Stimulated activated naive B cell treated with anti-CD40 and anti-IgM and Interleukin-4, amounts not matched to agents 10 μg/mL and 1 μg/mL and 100 μg/mL, for 72 hours (primary cell): Measurements from ENCODE around the gene RHOF.

Source experiments
- ATAC-seq, 2 donors: fragments of 150-1000 bp; cut with Tn5 transposase; replicated peaks; 2 replicates each; pipeline ENCODE4 v1.10.0; 2021; ENCODE audit warnings: moderate library complexity in 1 of 2
- DNase-seq: peaks from one replicate; pipeline ENCODE4 v3.0.0; 2021
- H3K27ac Mint-ChIP-seq: one replicate; pipeline ENCODE4 v1.8.0; 2022; ENCODE audit warnings: mild to moderate bottlenecking, mixed read lengths
- H3K27me3 Mint-ChIP-seq, 2 donors: one replicate each; pipeline ENCODE4 v1.8.0; 2022; ENCODE audit warnings: mixed read lengths in 2 of 2
- H3K36me3 Mint-ChIP-seq, 2 donors: one replicate each; pipeline ENCODE4 v1.8.0; 2022; ENCODE audit warnings: mixed read lengths in 2 of 2, mild to moderate bottlenecking in 1 of 2
- H3K4me1 Mint-ChIP-seq, 2 donors: one replicate each; pipeline ENCODE4 v1.8.0; 2022; ENCODE audit warnings: mixed read lengths in 2 of 2, mild to moderate bottlenecking in 1 of 2
- H3K4me3 Mint-ChIP-seq, 2 donors: one replicate each; pipeline ENCODE4 v1.8.0; 2022; ENCODE audit warnings: mild to moderate bottlenecking in 2 of 2, mixed read lengths in 2 of 2, moderate library complexity in 1 of 2
- H3K9me3 Mint-ChIP-seq, 2 donors: one replicate each; pipeline ENCODE4 v1.8.0; 2022; ENCODE audit warnings: mixed read lengths in 2 of 2, mild to moderate bottlenecking in 1 of 2

RHOF gene

DNA sequence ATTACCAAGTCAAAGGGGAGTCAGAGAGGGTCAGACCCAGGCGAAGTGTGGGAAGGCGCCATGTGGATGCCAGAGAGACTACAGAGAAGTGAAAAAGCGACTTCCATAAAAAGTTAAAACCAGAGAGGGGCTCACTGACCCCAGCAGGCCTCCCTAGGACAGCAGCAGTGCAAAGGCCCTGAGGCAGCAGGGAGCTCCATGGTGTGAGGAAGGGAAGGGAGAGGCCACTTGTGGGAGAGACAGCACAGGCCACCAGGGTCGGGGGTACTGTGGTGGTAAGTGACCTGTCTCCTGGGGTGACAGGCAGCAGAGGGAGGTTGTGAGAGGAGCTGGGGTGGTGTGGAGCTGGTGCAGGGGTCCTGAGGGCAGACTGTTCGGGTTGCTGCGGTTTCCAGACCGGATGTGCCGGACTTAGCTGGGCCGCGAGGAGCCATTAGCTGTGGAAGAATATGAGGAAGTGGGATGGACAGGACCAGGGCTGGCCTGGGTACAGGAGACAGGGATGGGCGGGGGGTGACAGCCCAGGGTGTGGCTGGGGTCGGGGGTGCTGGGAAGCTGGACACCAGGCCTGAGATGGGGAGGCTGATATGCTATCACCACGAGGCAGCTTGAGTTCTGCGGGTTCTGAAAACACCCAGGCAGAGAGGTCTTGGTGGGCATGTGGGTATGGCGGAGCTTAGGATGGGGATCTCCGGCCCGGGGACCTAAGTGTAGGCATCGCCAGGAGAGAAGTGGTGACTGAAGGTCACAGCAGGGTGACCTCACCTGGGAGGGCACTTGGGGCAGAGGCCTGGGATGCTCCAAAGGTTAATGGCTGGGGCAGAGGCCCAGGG lies 33.0 kb upstream of the RHOF start:
- Mint-ChIP-seq H3K36me3 (peaks cover 48 to 60% of the 10 kb centered on the region in 2 donors), H3K4me3 (peak overlapping the region; percentile 3 to 25), H3K4me1 (peaks cover 3 to 23% of the 10 kb centered on the region in 2 donors), H3K27ac (peak overlapping the region; percentile 44), H3K27me3 (no peaks in the 10 kb centered on the region), H3K9me3 (no peaks in the 10 kb centered on the region)
- ATAC-seq (peak in 1 of 2 donors; percentile 28), DNase-seq (no peak)

DNA sequence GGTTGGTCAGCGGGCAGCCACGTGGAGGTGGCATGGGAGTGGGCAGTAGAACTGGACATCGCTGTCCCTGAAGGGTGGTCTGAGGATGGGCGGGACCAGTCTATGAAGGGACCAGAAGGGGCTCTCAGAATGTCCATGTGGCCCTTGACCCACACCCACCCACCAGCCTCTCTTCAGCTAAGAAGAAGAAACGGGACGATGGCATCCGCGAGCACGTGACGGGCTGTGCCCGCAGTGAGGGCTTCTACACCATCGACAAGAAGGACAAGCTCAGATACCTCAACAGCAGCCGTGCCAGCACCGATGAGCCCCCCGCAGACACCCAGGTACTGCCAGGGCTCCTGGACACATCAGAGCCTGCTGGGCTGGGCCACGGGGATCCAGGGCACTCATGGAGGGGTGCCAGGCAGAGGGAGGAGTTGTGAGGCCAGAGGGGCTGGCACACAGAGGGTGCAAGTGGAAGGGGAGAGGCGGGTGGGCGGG lies 31.6 kb upstream of the RHOF start:
- H3K4me1 Mint-ChIP-seq: peaks cover 3 to 23% of the 10 kb centered on the region in 2 donors
- no peak overlapping the region for H3K27ac Mint-ChIP-seq
- H3K9me3 Mint-ChIP-seq: no peaks in the 10 kb centered on the region
- no peaks in the 10 kb centered on the region for H3K27me3 Mint-ChIP-seq
- no peak for ATAC-seq
- no peak for DNase-seq
- peak overlapping the region in 1 of 2 donors; percentile 8 for H3K4me3 Mint-ChIP-seq
- H3K36me3 Mint-ChIP-seq: peaks cover 39 to 53% of the 10 kb centered on the region in 2 donors

DNA sequence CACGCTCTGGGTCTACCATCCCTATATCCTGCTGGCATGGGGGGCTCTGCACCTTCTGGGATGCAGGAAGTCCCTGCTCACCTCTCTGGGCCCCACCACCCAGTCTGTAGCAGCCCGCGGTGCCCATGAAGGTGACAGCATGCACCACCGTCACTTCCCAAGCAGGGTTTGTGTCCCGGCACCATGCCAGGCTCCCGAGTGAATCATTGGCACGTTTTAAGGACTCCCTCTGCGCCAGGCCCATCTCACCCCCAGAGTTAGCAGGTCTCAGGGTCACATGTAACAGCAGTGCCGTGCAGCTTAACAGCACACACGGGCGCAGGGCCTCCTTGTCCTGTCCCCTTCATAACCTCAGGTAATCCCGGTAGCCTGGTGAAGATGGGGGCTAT lies 30.2 kb upstream of the RHOF start:
- Mint-ChIP-seq H3K4me3 (no peak overlapping the region), H3K4me1 (peaks cover 5 to 26% of the 10 kb centered on the region in 2 donors), H3K36me3 (peaks cover 37 to 49% of the 10 kb centered on the region in 2 donors), H3K27ac (no peak overlapping the region), H3K9me3 (no peaks in the 10 kb centered on the region), H3K27me3 (no peaks in the 10 kb centered on the region)
- DNase-seq (no peak), ATAC-seq (no peak)

DNA sequence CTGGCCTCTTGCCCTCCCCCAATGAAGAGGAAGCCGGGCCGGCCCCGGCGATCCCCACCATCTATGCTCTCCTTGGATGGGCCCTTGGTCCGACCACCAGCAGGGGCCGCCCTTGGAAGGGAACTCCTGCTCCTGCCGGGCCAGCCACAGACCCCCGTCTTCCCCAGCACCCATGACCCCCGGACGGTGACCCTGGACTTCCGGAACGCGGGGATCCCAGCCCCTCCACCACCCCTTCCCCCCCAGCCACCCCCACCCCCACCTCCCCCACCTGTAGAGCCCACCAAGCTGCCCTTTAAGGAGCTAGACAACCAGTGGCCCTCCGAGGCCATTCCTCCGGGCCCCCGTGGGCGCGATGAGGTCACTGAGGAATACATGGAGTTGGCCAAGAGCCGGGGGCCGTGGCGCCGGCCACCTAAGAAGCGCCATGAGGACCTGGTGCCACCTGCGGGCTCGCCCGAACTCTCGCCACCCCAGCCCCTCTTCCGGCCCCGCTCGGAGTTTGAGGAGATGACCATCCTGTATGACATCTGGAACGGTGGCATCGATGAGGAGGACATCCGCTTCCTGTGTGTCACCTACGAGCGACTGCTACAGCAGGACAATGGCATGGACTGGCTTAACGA lies 29.7 kb upstream of the RHOF start:
- no peak for ATAC-seq
- H3K27ac Mint-ChIP-seq: no peak overlapping the region
- DNase-seq: no peak
- H3K4me3 Mint-ChIP-seq: no peak overlapping the region
- no peaks in the 10 kb centered on the region for H3K9me3 Mint-ChIP-seq
- peaks cover 32 to 44% of the 10 kb centered on the region in 2 donors for H3K36me3 Mint-ChIP-seq
- H3K4me1 Mint-ChIP-seq: peaks cover 3 to 21% of the 10 kb centered on the region in 2 donors
- H3K27me3 Mint-ChIP-seq: no peaks in the 10 kb centered on the region

DNA sequence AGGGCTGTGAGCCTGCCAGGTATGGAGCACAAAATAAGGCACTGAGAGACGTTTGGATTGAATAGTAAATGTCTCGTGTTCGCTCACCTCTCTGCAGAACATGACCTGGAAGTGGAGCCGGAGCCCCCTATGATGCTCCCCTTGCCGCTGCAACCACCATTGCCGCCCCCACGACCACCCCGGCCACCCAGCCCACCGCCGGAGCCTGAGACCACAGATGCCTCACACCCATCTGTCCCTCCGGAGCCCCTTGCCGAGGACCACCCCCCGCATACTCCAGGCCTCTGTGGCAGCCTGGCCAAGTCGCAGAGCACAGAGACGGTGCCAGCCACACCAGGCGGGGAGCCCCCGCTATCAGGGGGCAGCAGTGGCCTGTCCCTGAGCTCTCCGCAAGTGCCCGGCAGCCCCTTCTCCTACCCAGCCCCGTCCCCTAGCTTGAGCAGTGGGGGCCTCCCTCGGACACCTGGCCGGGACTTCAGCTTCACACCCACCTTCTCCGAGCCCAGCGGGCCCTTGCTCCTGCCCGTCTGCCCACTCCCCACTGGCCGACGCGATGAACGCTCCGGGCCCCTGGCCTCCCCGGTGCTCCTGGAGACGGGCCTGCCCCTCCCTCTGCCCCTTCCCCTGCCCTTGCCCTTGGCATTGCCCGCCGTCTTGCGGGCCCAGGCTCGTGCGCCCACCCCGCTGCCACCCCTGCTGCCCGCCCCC lies 29.1 kb upstream of the RHOF start:
- DNase-seq (no peak), ATAC-seq (no peak)
- Mint-ChIP-seq H3K4me1 (peaks cover 3 to 20% of the 10 kb centered on the region in 2 donors), H3K4me3 (no peak overlapping the region), H3K27ac (no peak overlapping the region), H3K27me3 (no peaks in the 10 kb centered on the region), H3K36me3 (peaks cover 35 to 49% of the 10 kb centered on the region in 2 donors), H3K9me3 (no peaks in the 10 kb centered on the region)

DNA sequence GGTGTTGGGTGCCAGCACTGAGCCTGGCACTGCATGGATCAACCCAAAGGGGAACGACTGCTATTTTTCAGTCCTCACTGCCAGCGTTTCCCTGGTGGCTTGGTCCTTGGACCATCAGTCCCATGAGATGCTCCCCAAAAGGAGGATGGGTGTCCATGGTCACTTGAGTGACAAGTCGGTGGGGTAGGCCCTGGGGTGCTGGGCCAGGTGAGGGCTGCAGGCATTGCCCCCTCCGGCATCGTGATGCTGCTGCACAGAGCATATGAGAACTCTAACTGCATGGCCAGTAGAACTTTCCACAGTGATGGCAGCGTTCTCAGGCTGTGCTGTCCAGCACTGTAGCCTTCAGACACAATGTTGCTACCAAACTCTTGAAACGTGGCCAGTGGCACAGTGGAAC lies 26.6 kb upstream of the RHOF start:
- no peaks in the 10 kb centered on the region for H3K9me3 Mint-ChIP-seq
- ATAC-seq (no peak), DNase-seq (no peak)
- peaks cover 6 to 10% of the 10 kb centered on the region in 2 donors for H3K4me1 Mint-ChIP-seq
- no peaks in the 10 kb centered on the region for H3K27me3 Mint-ChIP-seq
- H3K27ac Mint-ChIP-seq: no peak overlapping the region
- peaks cover 37 to 46% of the 10 kb centered on the region in 2 donors for H3K36me3 Mint-ChIP-seq
- H3K4me3 Mint-ChIP-seq: no peak overlapping the region

DNA sequence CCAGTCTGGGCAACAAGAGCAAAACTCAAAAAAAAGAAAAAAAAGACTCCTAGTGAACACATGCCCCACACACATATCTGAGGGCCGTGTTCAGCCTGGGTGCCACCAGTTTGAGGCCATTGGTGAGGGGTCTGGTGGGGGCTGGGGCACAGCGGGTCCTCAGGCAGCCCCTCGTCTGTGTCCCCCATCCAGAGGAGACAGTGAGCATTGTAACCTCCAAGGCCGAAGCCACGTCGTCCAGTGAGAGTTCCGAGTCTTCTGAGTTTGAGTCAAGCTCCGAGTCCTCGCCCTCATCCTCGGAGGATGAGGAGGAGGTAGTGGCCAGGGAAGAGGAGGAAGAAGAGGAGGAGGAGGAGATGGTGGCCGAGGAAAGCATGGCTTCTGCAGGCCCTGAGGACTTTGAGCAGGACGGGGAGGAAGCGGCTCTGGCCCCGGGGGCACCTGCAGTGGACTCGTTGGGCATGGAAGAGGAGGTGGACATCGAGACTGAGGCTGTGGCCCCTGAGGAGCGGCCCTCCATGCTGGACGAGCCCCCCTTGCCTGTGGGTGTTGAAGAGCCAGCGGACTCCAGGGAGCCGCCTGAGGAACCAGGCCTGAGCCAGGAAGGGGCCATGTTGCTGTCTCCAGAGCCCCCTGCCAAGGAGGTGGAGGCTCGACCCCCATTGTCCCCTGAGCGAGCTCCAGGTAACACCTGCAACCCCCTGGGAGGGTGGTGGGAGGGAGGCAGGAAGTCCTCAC lies 25.9 kb upstream of the RHOF start:
- ATAC-seq: no peak
- Mint-ChIP-seq H3K9me3 (no peaks in the 10 kb centered on the region), H3K36me3 (peaks cover 37 to 47% of the 10 kb centered on the region in 2 donors), H3K27me3 (no peaks in the 10 kb centered on the region), H3K27ac (peak overlapping the region; percentile 60), H3K4me1 (peaks cover 6 to 10% of the 10 kb centered on the region in 2 donors), H3K4me3 (no peak overlapping the region)
- no peak for DNase-seq

DNA sequence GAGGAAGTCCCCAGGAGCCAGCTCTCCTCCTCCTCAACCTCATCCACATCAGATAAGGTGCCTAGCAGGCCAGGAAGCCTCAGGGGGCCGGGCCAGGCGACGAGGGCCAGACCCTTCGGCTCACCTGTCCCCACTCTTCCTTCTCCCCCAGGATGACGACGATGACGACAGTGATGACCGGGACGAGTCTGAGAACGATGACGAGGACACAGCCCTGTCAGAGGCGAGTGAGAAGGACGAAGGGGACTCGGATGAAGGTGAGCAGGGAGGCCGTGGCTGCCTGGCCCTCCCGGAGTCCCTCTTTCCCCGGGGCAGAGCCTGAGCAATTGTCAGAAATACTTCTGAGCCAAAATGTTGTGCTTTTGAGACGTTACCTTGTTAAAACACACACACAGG lies 24.2 kb upstream of the RHOF start:
- no peak for ATAC-seq
- peaks cover 41 to 51% of the 10 kb centered on the region in 2 donors for H3K36me3 Mint-ChIP-seq
- H3K9me3 Mint-ChIP-seq: no peaks in the 10 kb centered on the region
- no peak overlapping the region for H3K27ac Mint-ChIP-seq
- H3K27me3 Mint-ChIP-seq: no peaks in the 10 kb centered on the region
- no peak for DNase-seq
- peaks cover 16 to 18% of the 10 kb centered on the region in 2 donors for H3K4me1 Mint-ChIP-seq
- H3K4me3 Mint-ChIP-seq: no peak overlapping the region

DNA sequence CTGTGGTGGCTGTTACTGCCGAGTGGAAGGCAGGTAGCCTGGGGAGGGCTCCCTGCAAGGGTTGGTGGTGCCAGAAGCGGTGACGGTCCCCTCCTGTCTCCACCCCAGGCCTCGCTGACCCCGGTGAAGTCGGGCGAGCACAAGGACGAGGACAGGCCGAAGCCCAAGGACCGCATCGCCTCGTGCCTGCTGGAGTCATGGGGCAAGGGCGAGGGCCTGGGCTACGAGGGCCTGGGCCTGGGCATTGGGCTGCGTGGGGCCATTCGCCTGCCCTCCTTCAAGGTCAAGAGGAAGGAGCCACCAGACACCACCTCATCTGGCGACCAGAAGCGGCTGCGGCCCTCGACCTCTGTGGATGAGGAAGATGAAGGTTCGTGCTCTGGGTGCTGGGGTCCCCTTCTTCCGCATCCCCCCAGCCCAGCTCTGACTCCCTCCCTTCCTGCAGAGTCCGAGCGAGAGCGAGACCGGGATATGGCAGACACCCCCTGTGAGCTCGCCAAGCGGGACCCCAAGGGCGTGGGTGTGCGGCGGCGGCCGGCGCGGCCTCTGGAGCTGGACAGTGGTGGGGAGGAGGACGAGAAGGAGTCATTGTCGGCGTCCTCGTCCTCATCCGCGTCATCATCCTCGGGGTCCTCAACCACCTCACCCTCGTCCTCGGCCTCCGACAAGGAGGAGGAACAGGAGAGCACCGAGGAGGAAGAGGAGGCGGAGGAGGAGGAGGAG lies 23.6 kb upstream of the RHOF start:
- Mint-ChIP-seq H3K27ac (no peak overlapping the region), H3K4me3 (no peak overlapping the region), H3K9me3 (no peaks in the 10 kb centered on the region), H3K36me3 (peaks cover 45 to 54% of the 10 kb centered on the region in 2 donors), H3K4me1 (peaks cover 19 to 23% of the 10 kb centered on the region in 2 donors), H3K27me3 (no peaks in the 10 kb centered on the region)
- no peak for ATAC-seq
- no peak for DNase-seq

DNA sequence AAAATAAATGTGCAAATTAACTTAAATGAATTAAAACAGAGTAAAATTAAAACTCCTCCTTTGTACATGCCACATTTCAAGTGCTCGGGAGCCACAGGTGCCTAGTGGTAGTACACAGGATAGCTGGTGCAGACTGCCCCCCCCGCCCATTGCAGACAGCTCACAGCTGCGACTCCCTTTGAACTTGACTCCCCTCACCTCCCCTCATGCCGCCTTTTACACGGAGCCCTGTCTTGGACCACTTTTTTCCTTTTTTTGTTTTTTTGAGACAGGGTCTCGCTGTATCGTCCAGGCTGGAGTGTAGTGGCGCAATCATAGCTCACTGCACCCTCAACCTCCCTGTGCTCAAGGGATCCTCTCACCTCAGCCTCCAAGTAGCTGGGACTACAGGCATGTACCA lies 21.8 kb upstream of the RHOF start:
- Mint-ChIP-seq H3K9me3 (no peaks in the 10 kb centered on the region), H3K27ac (no peak overlapping the region), H3K4me3 (no peak overlapping the region), H3K36me3 (peaks cover 55 to 58% of the 10 kb centered on the region in 2 donors), H3K27me3 (no peaks in the 10 kb centered on the region), H3K4me1 (peaks cover 30 to 39% of the 10 kb centered on the region in 2 donors)
- ATAC-seq (no peak), DNase-seq (no peak)

DNA sequence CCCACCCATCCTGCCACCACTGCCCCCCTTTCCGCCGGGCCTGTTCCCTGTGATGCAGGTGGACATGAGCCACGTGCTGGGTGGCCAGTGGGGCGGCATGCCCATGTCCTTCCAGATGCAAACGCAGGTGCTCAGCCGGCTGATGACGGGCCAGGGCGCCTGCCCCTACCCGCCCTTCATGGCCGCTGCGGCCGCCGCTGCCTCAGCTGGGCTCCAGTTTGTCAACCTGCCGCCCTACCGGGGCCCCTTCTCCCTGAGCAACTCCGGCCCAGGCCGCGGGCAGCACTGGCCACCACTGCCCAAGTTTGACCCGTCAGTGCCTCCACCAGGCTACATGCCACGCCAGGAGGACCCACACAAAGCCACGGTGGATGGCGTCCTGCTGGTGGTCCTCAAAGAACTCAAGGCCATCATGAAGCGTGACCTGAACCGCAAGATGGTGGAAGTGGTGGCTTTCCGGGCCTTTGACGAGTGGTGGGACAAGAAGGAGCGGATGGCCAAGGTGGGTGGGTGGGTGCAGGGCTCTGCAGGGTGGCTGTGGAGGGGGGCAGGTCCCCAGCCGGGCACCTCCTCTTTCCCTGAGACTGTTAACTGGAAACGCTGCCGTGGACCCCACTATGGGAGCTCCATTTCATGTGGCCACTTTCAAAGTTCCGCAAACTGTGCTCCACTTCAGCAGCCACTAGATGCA lies 21.1 kb upstream of the RHOF start:
- peaks cover 58 to 63% of the 10 kb centered on the region in 2 donors for H3K36me3 Mint-ChIP-seq
- peaks cover 30 to 43% of the 10 kb centered on the region in 2 donors for H3K4me1 Mint-ChIP-seq
- no peaks in the 10 kb centered on the region for H3K27me3 Mint-ChIP-seq

DNA sequence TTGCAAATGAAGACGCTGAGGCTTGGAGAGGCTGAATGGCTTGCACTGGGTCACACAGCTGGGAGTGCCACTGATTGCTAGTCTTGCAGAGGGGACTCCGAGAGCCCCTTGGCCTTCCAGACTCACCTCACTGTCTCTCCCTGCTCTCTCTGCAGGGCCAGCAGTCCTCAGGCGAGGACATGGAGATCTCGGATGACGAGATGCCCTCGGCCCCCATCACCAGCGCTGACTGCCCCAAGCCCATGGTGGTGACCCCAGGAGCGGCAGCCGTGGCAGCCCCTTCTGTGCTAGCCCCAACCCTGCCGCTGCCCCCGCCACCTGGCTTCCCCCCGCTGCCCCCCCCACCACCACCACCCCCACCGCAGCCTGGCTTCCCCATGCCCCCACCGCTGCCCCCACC lies 20.5 kb upstream of the RHOF start:
- peaks cover 58 to 64% of the 10 kb centered on the region in 2 donors for H3K36me3 Mint-ChIP-seq
- no peak overlapping the region for H3K4me3 Mint-ChIP-seq
- ATAC-seq (no peak), DNase-seq (no peak)
- no peaks in the 10 kb centered on the region for H3K27me3 Mint-ChIP-seq
- H3K4me1 Mint-ChIP-seq: peaks cover 26 to 43% of the 10 kb centered on the region in 2 donors
- no peaks in the 10 kb centered on the region for H3K9me3 Mint-ChIP-seq
- H3K27ac Mint-ChIP-seq: no peak overlapping the region

More for the DNA sequence above, 21.1 kb upstream of the RHOF start:
- H3K9me3 Mint-ChIP-seq: no peaks in the 10 kb centered on the region
- H3K4me3 Mint-ChIP-seq: no peak overlapping the region
- H3K27ac Mint-ChIP-seq: peak overlapping the region; percentile 25
- DNase-seq: no peak
- no peak for ATAC-seq
